MG63 (cell line): ENCODE results near the gene SPECC1. TPM values are rescaled to one million over a fixed set of nuclear protein-coding genes. Genes with fewer than 3 reads are reported as not detected.
"Not testable (repeated sequence)": the region's sequence is repeated elsewhere in the genome, so short reads cannot be mapped to it uniquely, and the experiment has no call there.

Source experiments
- DNase-seq: peaks from one replicate; pipeline ENCODE4 v3.0.0-alpha.2; 2020
- H3K27me3 ChIP-seq: fragments of 250-450 bp; sonication (Bioruptor Pico); 2 replicates; pipeline ENCODE4 v1.5.1; 2020; ENCODE audit warnings: mild to moderate bottlenecking, moderate library complexity
- H3K36me3 ChIP-seq: fragments of 250-450 bp; sonication (Bioruptor Pico); 2 replicates; pipeline ENCODE4 v1.5.1; 2020; ENCODE audit warnings: mild to moderate bottlenecking, moderate library complexity
- H3K4me3 ChIP-seq: fragments of 250-450 bp; sonication (Bioruptor Pico); 2 replicates; pipeline ENCODE4 v1.5.1; 2020; ENCODE audit warnings: mild to moderate bottlenecking, moderate library complexity
- H3K9me3 ChIP-seq: fragments of 250-450 bp; sonication (Bioruptor Pico); 2 replicates; pipeline ENCODE4 v1.5.1; 2020; ENCODE audit warnings: mild to moderate bottlenecking, moderate library complexity
- total RNA-seq: library from RNA; depleted of rRNA; stranded (reverse); fragments of >200 nt; shearing (Covaris generic); gene quantifications from 2 replicates; pipeline ENCODE4 v1.2.3, GENCODE V29; 2014; ENCODE audit warnings: low replicate concordance

The SPECC1 gene
- total RNA-seq, 1 experiment from 2014 or later = 13.7 TPM

DNA sequence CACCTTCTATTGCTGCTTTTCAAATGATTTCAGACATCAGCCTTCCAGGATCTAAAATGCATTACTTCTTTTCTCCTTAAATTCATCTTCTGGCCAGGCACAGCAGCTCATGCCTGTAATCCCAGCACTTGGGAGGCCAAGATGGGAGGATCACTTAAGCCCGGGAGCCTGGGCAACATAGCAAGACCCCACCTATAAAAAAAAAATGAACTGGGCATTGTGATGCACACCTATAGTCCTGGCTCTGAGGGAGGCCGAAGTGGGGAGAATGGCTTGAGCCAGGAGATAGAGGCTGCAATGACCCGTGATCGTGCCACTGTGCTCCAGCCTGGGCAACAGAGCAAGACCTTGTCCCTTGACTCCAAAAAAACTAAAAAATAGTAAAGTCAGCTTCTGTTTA is 208.5 kb downstream of the SPECC1 start:
- no peak for DNase-seq
- Histone ChIP-seq H3K4me3 (no peak overlapping the region), H3K36me3 (no peaks in the 10 kb centered on the region), H3K27me3 (no peaks in the 10 kb centered on the region), H3K9me3 (0 out of 2 replicates have a peak, but pooled peaks cover 2% of the 10 kb centered on the region)

DNA sequence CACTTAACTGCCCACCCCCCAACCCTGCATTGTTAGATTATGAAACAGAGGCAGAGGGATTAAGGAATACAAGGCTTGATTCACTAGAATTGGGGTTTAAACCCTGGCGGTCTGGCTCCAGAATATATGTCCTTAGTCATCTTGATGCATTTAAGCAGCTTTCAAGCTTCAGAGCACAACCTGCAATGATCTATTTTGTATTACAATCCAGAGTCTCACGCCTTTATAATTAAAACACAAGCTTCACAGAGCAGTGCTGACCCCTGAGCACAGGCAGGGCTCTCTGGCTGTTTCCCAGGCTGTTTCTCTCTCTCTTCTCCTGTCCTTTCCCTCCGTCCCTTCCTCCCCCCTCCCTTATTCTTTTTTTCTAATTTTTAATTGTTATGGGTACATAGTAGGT is 209.1 kb downstream of the SPECC1 start:
- Histone ChIP-seq H3K36me3 (no peaks in the 10 kb centered on the region), H3K9me3 (0 out of 2 replicates have a peak, but pooled peaks cover 2% of the 10 kb centered on the region), H3K4me3 (no peak overlapping the region), H3K27me3 (no peaks in the 10 kb centered on the region)
- DNase-seq = no peak

DNA sequence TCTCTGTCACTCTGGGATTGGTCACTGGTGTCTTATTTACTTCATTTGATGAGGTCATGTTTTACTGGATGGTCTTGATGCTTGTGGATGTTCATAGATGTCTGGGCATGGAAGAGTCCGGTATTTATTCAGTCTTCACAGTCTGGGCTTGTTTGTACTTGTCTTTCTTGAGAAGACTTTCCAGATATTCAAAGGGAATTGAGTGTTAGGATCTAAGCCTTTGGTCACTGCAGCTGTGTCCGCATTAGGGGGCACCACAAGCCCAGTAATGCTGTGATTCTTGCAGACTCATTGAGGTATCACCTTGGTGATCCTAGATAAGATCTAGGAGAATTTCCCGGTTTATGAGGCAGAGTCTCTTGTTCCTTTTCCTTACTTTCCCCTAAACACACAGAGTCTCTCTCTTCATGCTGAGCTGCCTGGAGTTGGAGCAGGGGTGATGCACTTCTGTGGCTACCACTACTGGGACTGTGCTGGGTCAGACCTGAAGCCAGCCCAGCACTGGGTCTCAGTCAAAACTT is 214.7 kb downstream of the SPECC1 start:
- no peak for DNase-seq

DNA sequence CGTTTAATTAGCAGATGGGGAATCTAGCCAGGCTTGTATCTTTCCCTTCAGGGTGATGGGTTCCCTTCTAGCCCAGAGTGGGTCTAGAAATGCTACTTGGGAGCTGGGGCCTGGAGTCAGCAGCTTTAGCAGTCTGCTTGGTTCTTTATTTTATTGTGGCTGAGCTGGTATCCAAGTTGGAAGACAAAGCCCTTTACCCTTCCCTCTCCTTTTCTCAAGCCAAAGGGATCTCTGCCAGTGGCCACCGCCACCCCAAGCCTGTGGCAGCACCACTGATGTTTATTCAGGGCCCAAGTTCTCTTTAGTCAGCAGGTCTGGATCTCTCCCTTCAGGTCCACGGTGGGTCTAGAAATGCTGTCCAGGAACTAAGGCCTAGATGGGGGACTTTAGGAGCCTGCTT is 215.2 kb downstream of the SPECC1 start:
- Histone ChIP-seq H3K36me3 (no peaks in the 10 kb centered on the region), H3K27me3 (no peaks in the 10 kb centered on the region), H3K9me3 (0 out of 2 replicates have a peak, but pooled peaks cover 2% of the 10 kb centered on the region), H3K4me3 (no peak overlapping the region)
- no peak for DNase-seq

More for the DNA sequence above, 214.7 kb downstream of the SPECC1 start:
- no peaks in the 10 kb centered on the region for H3K36me3 ChIP-seq
- no peak overlapping the region for H3K4me3 ChIP-seq
- 0 out of 2 replicates have a peak, but pooled peaks cover 2% of the 10 kb centered on the region for H3K9me3 ChIP-seq
- H3K27me3 ChIP-seq = no peaks in the 10 kb centered on the region

DNA sequence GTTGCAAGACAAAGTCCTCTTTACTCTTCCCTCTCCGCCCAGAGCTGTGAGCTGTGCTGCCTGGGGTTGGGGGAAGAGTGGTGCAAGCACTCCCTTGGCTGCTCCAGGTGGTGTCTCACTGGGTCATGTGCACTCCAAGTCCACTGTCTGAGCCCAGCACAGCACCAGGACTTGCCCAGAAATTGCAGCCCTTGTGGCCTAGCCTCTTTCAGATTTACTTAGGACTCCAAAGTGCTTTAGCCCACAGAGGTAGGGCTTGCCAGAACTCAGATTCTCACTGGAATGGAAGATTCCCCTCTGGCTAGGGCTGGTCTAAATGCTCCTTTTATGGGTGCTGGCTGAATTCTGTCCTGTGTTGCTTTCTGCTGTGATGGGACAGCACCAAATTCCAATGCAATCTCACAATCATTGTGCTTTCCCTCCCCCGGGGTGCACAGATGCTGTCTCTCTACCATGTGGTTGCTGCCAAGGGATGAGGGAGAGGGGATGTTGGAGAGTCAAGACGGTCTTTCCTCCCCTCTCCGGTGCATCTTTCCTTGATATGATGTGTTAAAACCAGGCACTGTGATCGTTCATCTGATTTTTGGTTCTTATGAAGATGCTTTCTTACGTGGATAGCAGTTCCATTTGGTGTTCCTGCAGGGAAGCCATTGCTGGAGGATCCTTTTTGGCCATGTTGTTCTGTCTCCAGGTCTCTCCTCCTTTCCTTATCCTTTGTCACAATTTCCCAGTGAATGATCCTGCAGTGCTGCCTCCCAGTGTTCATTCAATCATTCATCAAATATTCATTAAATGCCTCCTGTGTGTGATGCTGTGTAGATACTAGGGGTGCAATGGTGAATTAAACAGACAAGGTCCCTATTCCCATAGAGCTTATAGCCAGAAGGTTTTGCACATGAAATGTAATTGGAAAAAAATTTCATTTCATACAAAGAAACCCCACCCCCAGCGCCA is 216.3 kb downstream of the SPECC1 start:
- H3K4me3 ChIP-seq = no peak overlapping the region
- H3K27me3 ChIP-seq = no peaks in the 10 kb centered on the region
- no peaks in the 10 kb centered on the region for H3K9me3 ChIP-seq
- DNase-seq = no peak
- H3K36me3 ChIP-seq = no peaks in the 10 kb centered on the region

DNA sequence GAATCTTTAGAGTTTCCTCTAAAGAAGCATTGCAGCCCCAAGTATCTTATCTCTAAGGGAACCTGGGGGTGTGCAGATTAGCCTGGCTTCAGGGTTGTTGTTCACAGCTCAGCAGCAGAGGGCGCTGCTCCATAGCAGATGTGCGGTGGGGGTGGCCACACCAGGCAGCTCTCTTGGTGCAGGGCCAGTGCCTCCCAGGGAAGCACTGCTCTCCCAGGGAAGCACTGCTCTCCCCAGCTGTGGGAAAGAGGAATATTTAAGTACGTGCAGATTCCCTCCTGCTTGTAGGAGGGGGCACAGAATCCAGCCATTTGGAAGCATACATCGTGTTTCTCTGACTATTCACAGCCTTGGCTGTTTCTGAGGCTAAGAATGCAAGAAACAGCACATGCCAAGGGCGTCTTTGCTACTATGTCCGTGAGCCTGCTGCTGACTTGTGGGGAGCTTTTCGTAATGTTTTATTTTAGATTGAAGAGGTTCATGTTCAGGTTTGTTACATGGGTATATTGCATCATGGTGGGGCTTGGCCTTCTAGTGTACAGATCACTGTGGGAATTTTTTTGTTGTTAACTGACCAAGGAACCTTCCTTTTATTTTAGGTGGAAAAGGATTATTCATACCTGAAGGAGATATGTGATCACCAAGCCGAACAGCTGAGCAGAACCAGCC is 217.8 kb downstream of the SPECC1 start:
- H3K4me3 ChIP-seq = no peak overlapping the region
- no peaks in the 10 kb centered on the region for H3K27me3 ChIP-seq
- DNase-seq = peak; percentile 76
- H3K9me3 ChIP-seq = no peaks in the 10 kb centered on the region
- no peaks in the 10 kb centered on the region for H3K36me3 ChIP-seq

DNA sequence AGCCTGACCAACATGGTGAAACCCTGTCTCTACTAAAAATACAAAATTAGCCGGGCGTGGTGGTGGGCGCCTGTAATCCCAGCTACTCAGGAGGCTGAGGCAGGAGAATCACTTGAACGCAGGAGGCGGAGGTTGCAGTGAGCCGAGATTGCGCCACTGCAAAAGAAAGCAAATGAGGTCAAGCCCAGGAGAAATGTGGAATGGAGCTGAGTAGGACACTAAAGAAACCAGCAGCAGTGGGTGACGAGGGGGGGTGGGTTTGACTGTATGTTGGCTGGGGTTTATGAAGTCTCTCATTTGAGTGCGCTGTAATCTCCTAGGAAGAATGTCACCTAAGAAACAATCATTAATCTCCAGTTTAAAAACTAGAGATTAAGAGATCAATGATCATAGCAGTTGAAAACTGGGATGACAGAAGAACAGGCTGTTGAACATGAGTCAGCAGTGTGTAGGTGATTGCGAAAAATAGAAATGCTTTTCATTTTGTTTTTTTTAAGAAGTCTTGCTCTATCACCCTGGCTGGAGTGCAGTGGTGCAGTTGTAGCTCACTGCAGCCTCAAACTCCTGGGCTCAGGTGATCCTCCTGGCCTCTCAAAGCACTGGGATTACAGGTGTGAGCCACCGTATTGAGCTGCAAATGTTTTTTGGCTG is 218.7 kb downstream of the SPECC1 start:
- not testable (repeated sequence) for H3K27me3 ChIP-seq, H3K36me3 ChIP-seq, DNase-seq, H3K9me3 ChIP-seq, H3K4me3 ChIP-seq

DNA sequence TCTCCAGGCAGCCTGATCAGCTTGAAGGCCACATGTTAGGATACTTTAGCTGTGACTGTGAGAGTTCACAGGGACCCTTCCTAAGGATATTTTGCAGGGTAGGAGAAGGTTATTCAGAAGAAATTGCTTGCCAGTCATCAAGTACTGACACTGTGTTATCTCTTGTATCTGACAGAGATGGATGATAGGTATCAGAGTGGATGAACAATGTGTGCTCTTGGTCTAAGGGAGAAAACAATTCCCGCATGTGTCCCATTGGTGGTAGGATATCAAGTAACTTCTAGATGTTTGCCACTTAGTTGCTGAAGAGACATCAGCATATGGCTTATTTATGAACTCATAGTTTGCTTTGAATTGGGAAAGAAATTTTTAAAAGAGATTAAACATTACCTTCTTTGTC is 219.3 kb downstream of the SPECC1 start:
- Histone ChIP-seq H3K4me3 (no peak overlapping the region), H3K27me3 (no peaks in the 10 kb centered on the region), H3K9me3 (no peaks in the 10 kb centered on the region), H3K36me3 (no peaks in the 10 kb centered on the region)
- no peak for DNase-seq

DNA sequence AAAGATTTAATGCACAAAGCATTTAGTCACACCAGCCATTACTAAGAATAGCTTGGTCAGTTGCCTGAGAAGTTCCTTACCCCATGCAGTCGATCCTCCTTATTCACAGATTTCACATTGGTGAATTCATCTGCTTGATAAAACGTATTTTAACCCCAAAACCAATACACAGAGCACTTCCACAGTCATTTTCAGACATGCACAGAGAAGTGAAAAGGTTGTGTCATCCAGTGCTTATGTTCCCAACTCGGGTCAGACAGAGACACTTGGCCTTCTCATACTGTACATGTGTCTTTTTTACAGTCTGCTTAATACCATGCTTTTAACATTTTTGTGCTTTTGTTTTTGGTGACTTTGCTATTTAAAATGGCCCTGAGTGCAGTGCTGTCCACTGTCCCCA is 219.7 kb downstream of the SPECC1 start:
- no peaks in the 10 kb centered on the region for H3K27me3 ChIP-seq
- no peaks in the 10 kb centered on the region for H3K9me3 ChIP-seq
- no peaks in the 10 kb centered on the region for H3K36me3 ChIP-seq
- DNase-seq = no peak
- H3K4me3 ChIP-seq = no peak overlapping the region

DNA sequence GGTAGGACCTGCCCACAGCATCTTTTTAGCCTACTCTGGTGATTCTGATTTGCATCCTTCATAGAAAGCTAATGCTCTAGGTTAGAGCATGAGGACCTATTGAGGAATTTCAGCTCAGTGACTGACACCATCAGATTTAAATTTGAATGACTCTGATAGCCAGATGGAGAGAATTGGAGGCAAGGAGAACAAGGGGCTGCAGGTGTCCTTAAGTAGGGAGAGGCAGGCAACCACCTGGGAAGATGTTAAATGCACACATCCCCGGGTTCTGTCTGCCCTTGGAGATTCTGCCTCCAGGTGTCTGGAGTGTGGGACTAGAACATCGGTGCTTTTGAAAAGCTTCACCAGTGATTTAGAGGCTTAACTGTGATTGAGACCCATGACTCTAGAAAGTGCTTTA is 221.8 kb downstream of the SPECC1 start:
- Histone ChIP-seq H3K27me3 (no peaks in the 10 kb centered on the region), H3K36me3 (no peaks in the 10 kb centered on the region), H3K9me3 (no peaks in the 10 kb centered on the region), H3K4me3 (no peak overlapping the region)
- no peak for DNase-seq

DNA sequence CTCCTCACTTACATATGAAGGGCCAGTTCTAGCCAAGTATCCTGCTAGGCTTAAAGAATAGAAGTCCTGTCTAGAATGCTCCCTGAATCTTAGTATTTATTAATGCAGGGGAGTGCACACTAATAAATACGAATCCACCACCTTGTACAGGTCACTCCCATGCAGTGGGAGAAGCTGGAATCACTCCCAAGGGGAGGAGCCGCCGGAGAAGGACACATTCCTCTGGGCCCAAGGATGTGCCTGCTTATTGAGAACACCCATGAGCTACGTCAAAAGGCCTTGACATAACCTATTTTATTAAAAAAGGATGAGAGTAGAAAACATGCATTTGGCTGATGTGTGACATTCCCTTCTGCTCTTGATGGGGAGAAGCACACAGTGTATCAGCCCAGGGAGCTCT is 223.5 kb downstream of the SPECC1 start:
- no peak for DNase-seq
- Histone ChIP-seq H3K4me3 (no peak overlapping the region), H3K36me3 (no peaks in the 10 kb centered on the region)

DNA sequence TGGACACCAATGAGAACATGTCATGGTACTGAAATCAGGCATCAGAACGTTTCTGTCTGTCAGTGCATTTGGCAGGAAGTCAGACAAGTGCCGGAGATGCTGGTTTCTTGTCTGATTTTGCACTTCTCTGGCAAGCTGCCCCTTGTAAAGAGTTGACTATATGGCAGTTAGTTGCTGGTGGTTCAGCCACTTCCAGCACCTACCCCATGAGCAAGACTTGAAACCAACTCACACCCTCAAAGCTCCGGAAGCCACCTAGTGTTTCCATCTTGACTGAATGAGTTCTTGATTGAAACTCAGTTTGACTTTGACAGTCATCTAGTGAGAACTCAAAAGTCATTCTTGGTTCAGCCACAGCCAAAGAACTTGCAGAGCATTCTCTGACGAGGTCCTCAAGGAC is 225.1 kb downstream of the SPECC1 start:
- H3K9me3 ChIP-seq = no peaks in the 10 kb centered on the region
- no peak for DNase-seq
- no peak overlapping the region for H3K4me3 ChIP-seq
- no peaks in the 10 kb centered on the region for H3K36me3 ChIP-seq
- no peaks in the 10 kb centered on the region for H3K27me3 ChIP-seq

More for the DNA sequence above, 223.5 kb downstream of the SPECC1 start:
- no peaks in the 10 kb centered on the region for H3K27me3 ChIP-seq
- no peaks in the 10 kb centered on the region for H3K9me3 ChIP-seq

DNA sequence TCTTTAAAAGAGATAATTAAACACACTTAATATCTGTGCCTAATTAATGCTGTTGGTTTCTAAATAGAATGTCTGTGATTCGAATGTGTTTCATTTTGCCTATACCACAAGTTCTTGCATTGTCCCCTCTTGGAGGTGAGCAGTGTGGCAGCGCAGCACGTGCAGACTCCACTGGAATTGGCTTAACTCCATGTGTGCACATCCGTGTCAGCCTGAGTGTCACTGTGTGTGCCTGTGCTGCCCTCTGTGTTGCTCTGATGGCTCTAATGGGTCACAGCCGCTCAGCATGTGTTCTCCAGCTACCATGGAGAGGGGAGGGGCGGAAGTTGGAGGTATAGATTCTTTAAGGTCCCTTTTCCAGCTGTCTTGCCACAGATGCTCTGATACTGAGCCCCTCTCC is 226.6 kb downstream of the SPECC1 start:
- Histone ChIP-seq H3K27me3 (no peaks in the 10 kb centered on the region), H3K4me3 (no peak overlapping the region), H3K36me3 (no peaks in the 10 kb centered on the region), H3K9me3 (no peaks in the 10 kb centered on the region)
- no peak for DNase-seq

DNA sequence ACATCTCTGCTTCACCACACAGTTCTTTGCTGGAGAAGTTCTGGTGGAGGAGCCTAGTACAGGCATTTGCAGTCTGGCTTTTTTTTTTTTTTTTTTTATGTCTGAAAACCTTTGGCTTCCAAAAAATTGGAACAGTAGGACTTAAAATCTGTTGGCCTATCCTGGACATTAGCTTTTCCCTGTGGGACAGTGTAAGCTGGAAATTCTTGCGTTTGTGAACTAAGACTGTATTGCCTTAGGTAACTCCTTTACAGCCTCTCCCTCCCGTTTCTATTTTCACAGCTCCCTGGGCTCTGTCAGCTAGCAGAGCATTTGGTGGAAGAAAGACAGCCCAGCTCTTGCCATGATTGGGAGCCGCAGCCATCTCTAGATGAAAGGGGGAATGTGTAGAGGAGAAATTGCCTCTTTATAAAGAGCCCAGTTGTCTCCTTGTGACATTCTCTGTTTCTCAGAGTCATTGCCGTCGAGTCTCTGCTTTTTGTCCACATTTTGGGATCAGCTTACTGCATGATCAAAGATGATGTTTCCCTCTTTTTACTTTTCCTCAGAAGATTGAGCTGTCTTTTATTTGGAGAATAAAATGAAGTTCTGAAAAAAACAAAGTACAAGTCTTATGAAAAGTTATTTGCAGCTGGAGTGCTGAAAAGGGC is 227.5 kb downstream of the SPECC1 start:
- no peak for DNase-seq
- H3K36me3 ChIP-seq = no peaks in the 10 kb centered on the region
- H3K9me3 ChIP-seq = no peaks in the 10 kb centered on the region
- H3K27me3 ChIP-seq = no peaks in the 10 kb centered on the region
- H3K4me3 ChIP-seq = no peak overlapping the region

DNA sequence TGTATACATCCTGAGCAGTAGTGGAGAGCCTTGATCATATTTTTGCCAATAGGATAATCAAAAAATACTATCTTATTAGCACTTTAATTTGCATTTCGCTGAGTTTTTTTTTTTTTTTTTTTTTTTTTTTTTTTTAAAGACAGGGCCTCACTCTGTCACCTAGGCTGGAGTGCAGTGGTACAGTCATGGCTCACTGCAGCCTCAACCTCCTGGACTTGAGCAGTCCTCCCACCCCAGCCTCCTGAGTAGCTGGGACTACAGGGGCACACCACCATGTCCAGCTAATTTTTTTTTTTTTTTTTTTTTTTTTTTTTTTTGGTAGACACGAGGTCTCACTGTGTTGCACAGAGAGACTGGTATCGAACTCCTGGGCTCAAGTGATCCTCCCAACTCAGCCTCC is 230.6 kb downstream of the SPECC1 start:
- H3K4me3 ChIP-seq, H3K27me3 ChIP-seq, H3K9me3 ChIP-seq, DNase-seq, H3K36me3 ChIP-seq: not testable (repeated sequence)

DNA sequence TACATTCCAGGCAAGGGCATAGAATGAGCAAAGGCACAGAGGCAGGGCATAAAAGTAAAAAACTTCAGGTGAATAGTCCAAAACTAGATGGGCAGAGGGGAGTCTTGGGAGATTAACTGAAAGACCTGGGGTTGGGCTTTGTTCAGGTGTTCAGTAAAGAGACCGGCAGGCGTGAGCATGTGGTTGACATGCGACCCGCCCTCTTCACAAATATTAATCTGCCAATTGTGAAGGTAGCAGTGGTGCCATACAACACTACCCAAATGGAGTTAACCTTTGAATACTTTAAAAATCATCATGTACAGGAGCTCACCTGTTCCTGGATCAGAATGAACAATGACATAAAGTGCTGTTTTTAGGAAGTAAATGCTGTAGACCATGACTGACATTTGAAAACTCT is 232.7 kb downstream of the SPECC1 start:
- H3K36me3 ChIP-seq = no peaks in the 10 kb centered on the region
- H3K4me3 ChIP-seq = no peak overlapping the region
- no peak for DNase-seq
- H3K27me3 ChIP-seq = no peaks in the 10 kb centered on the region
- no peaks in the 10 kb centered on the region for H3K9me3 ChIP-seq

DNA sequence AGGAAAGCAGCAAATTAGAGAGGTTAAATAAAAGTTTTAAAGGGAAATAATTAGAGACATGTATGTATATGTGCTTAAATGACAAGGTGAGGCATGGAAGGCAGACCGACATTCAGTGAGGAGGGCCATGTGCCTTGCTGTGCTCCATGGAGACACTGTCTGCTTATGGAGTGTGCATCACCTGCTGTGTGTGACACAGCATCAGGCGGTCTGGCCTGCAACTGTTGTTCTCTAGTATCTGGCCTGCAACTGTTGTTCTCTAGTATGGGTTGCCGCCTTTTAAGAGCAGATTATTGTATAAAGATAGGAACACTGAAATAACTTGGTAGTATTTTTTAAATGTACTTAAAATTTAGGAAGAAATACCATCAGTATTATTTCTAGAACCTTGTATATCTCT is 233.1 kb downstream of the SPECC1 start:
- H3K27me3 ChIP-seq = no peaks in the 10 kb centered on the region
- H3K36me3 ChIP-seq = no peaks in the 10 kb centered on the region
- no peak overlapping the region for H3K4me3 ChIP-seq
- H3K9me3 ChIP-seq = no peaks in the 10 kb centered on the region
- no peak for DNase-seq
